Germinal center (tissue), 1 donor: Measurements from ENCODE around the gene PPP1R2.

ENCODE experiments used
- DNase-seq: peaks from one replicate; pipeline ENCODE4 v3.0.0; 2012; ENCODE audit warnings: mixed read lengths, low spot score

The PPP1R2 gene

DNA sequence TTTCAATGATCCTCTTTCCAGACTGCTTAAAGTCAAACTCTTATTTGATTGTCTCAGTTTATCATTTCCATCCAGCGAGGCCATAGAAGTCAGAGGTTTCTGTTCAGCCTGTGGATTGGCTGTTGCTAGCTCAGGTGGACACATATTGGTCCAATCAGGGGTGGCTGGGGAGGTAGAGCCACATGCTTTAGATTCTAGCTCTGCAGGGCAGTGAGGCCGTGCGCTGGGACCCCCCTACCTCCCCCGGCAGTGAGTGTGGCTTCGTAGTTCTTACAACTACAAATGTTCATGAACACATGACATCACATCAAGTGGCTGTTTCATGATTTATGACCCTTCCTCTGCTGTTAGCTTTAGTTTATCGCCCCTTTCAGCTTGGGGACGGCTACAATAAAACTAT lies 22.6 kb upstream of the PPP1R2 start:
- no peak for DNase-seq

DNA sequence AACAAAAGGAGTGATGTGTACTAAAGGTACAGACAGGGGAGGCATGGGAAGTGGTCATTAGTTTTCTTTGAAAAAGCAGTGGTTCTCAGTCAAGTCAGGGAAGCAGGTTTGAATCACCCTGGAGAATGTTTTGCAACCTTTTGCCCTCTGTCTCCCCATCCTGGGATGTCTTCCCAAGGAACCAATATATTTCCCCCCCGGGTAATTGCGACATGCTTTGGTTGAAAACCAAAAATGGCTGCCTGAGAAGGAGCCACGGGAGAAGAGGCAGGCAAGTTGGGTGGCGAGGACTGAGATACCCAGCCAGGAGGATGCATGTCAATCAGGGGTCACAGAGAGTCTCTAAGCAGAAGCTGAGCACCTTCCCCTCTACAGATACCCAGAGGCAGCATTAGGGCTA lies 20.2 kb upstream of the PPP1R2 start:
- no peak for DNase-seq

DNA sequence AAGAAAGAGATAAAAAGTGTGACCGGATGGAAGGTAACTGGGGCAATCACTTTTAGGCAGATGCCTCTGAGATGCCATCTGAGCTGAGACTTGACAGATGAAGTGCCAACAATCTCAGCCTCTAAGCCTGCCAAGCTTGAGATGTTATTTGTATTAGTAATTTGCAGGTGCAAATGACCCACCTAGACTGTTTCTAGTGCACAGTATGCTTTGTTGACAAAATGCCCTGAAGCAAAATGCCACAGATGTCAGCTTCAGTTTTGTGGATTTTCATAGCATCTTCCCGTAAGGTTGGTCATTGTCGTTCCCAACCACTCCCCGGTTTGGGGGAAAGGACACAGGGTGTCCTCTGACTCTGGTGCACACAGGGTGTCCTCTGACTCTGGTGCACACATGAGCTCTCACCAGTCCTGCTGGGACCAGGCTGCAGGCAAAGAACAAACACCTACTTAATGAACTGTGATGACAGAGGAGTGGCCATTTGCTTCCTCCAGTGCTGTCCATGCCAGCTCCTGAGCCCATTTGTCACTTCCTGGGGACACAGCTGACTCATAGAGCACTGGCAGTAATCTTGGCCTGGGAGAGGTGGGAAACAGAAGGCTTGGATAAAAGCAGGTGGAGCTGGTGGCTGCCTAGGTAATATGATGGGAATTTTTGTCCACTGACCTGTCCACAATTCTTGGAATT lies 16.7 kb upstream of the PPP1R2 start:
- no peak for DNase-seq

DNA sequence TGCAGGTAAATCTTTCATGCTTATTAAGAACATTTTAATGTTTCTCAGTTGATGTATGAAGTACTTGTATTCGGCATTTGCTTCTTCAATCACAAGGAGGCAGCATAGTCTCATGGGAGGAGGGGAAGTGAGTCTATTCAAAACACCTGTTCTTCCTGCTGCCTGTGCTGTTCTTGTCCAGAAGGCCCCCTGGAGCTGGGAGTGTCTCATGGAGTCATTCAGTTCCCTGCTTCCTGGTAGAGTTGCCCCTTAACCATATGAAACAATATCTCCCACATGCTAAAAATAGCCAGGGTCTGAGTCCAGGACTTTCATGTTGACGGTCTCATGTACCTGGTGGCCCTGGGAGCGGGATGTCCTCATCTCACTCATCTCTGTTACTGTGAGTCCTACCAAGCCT lies 15.5 kb upstream of the PPP1R2 start:
- DNase-seq: peak; percentile 27

DNA sequence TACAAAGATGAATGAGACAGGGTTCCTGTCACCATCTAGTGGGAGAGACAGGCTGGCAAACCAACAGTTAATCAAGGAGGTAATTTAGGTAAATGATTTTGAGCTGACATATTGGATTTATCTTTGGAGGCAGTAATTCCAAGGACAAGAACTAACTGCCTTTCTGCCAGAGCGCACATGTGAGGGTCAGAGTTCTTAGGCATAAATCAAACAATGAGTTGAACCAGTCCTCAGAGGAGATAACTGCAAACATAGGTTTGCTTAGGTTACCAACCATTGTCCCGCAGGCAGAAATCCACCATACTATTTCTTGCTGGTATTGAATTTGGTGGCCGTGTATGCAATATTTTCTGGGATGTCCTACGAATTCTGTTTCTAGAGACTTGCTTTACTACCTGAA lies 14.2 kb upstream of the PPP1R2 start:
- no peak for DNase-seq

- no peak for DNase-seq
Measured at GRCh38 chr3:195556390-195556789, 13.3 kb upstream of the PPP1R2 start.

DNA sequence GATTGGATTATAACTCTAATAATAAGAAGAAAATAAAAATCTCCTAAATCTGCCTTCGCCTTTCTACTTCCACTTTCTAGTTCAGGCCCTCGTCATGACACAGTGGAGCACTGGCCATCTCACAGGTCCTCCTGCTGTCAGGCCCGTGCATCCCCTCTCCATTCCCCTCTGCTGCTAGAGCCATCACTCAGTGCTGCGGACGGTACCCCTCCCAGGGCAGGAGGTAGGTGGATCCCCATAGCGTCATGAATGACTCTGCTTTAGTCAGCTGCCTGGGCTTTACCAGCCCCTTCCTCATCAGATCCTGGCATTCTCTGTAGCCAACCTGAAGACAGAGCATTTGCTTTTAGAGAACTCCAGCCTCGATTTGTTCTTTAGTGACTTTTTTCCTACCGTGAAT lies 12.0 kb upstream of the PPP1R2 start:
- no peak for DNase-seq

DNA sequence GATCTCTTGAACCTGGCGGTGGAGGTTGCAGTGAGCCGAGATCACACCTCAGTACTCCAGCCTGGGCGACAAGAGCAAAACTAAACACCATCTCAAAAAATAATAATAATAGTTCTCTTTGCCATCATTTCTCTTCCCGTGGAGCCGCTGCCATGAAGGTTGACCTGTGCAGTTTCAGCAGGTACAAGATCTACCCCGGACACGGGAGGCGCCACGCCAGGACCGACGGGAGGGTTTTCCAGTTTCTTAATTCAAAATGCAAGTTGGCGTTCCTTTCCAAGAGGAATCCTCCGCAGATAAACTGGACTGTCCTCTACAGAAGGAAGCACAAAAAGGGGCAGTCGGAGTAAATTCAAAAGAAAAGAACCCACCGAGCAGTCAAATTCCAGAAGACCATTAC lies 11.3 kb upstream of the PPP1R2 start:
- no peak for DNase-seq

DNA sequence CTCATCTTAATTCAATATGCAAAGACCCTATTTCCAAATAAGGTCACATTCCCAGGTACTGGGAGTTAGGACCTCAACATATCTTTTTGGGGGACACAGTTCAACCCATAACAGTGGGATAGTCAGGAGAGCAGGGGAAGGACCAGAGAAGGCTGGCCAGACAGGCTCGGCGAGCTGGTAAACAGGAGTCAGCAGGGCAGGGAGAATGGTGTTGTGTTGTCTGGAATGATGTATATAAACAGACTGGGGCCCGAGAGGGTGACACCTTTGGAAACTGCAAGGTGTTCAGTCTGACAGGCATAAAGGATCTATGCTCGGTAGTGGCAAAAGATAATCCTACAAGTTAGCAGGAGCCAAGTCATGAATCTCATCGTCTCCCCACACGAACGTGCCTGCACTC lies 10.1 kb upstream of the PPP1R2 start:
- no peak for DNase-seq

GRCh38 chr3:195551381-195551978 lies 8.4 kb upstream of the PPP1R2 start:
- no peak for DNase-seq

GRCh38 chr3:195550723-195551122 lies 7.6 kb upstream of the PPP1R2 start:
- DNase-seq: no peak

DNA sequence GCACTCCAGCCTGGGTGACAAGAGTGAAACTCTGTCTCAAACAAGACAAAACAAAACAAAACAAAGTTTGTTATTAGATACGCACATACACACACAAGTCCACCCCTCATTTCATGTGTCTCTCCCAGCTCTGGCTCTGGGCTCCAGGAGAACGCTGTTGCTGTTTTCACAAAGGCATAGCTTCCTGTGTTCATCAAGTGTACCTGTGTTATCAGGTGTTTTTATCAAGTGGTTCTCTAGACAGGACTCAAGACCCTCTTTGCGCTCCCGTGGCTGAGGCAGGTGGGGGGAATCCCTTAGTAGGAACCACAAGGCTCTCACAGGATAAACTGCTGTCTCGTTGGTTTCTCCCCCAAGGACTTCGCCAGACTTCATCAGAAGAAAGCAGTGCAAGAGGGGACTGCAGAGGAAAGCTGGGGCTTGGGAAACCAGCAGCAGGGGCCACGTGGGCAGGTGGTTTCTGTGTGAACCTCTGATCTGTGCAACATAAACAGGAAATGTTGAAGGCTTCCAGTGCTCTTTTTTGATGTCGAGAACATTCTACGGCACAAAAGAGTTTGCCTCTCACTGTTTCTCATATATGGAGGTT lies 6.9 kb upstream of the PPP1R2 start:
- DNase-seq: peak; percentile 36

DNA sequence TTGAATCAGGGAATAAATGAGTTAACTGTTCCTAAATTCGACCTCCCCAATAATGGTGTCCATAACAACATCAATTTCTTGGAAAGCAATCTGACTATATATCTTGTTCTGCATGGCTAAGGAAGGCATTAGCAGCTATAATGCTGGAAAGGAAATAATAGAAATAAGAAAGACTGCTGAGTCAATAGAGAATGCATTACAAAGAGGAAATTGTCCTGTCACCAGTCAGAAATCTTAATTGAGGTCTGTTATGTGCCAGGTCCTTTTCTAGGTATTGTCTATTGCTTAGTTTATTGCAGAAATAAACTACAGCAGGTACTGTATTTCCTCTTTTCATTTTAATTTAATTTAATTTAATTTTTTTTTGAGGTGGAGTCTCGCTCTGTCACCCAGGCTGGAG lies 5.9 kb upstream of the PPP1R2 start:
- no peak for DNase-seq

DNA sequence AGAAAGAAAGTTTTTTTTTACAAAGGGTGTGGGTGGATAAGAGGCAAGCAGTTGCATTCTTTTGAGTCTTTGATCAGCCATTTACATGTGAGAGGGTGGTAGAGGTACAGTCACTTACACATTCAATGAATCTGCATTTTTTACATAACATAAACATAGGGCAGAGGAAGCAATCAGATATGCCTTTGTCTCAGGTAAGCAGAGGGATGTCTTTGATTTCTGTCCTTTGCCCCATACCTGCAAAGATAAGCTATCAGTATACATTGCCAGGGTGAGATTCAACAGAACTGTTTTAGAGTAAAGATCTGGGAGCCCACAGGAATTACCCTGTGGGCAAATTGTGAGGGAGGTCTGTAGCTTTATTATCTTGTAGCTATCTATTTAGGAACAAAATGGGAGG lies 5.4 kb upstream of the PPP1R2 start:
- DNase-seq: no peak

DNA sequence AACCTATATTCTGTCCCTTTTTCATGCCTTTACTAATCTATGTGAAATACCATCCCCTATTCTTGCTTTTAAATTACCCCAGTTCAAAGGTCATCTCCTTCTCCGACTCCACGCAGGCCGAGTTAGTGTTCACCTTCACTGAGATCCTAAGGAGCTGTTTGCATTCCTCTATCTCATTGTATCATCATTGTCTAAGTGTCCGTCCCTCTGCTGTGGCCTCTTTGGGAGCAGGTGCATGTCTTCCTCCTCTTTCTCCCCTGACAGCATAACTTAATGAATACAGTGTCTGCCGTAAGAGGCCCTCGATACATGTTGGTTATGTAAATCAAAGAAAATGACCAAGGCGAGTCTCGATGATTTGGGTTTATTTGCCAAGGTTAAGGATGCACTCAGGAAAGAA lies 4.9 kb upstream of the PPP1R2 start:
- DNase-seq: no peak

DNA sequence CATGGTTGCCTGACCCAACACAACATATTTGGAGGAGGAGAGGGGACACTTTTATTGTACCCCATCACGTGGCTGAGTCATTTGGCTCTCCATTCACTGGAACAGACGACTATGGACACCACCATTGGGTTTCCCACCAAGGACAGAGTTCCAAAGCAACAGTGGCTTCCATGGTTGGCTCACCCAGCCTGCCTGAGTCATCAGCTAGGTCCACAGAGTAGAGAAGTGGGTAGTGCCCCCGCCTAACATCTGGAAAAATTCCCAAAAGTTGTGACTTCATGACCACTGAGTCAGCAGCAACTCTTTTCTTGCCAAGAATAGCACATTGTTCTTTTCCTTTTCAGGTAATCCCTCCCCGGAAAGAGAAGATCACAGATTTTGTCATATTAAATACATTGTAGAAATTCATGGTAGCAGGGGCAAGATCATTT lies 3.0 kb upstream of the PPP1R2 start:
- DNase-seq: no peak

GRCh38 chr3:195544634-195545033 lies 1.5 kb upstream of the PPP1R2 start:
- DNase-seq: no peak

DNA sequence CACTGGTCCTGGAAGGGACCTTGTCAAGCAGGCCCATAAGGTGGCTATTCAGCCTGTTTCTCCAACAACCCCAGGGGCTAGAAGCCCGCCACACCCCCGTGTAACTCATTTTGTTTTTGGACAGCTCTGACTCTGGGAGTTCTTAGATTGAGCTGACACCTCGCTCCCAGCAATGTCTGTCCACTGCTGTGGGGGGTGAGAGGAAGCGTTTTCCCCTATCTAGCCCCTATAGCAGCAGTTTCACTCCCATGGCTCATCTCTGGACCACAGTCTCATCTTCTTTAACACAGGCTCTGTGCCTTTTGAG lies 1.1 kb upstream of the PPP1R2 start:
- no peak for DNase-seq

DNA sequence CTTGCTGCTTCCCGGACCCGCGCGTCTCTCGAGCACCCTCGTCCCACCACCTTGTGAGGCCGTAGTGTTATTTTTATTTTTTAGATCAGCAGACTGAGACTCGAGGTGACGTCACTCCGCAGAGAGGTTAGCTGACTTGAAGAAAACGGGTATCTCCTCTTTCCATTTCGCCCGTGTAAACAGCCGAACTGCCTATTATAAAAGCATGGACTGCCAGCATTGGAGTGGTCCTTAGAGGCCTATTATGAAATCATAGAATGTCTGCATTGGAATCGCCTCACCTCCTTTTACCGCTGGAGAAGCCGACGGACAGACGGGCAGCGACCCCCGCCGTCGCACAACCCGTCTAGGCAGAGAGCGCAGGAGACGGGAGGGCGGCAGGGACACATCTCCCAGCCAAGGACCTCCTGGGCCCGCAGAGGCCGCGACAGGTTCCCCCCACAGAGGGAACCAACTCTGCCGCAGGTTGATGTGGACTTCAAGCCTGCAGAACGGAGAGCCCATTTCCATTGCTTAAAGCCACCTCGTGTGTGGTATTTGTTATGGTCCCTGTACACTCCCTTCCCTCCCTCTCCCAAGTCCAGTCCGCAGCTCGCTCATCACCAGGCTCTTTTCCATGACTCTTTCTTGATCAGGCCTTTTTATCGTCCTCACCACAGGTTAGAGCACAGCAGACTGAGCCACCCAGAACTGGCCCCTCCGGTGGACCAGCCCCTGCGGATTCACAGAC lies 540 bp upstream of the PPP1R2 start:
- DNase-seq: no peak

DNA sequence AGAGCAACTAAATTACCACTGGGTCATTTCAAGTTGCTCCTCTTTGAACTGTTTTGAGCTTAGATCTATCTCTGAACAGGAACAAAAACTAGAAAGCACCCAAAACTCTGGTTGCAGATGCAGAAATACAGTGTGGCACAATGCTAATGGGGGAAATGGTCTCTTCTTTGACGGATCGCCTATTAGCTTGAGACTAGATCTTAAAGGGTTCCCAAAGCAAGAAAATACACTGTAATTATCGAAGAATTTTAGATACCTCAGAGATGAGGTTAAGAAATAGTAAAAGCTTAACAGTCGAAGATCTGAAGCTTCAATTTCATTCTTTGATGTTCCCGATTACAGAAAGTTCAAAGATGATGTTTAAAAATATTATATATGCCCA lies 818 bp downstream of the PPP1R2 start:
- peak; percentile 55 for DNase-seq

DNA sequence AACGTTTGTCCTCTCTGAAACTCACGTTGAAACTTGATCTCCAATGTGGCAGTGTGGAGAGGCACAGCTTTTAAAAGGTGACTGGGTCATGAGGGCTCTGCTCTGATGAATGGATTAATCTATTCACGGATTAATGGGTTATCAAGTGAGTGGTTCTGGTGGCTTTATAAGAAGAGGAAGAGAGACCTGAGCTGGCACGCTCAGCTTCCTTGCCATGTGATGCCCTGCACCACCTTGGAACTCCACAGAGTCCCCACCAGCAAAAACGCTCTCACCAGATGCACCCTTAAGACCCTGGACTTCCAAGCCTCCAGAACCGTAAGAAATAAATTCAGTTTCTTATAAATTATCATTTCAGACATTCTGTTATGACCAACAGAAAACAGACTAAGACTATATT lies 2.6 kb downstream of the PPP1R2 start:
- no peak for DNase-seq

GRCh38 chr3:195540027-195540426 lies 3.1 kb downstream of the PPP1R2 start:
- no peak for DNase-seq

GRCh38 chr3:195539479-195539878 lies 3.6 kb downstream of the PPP1R2 start:
- DNase-seq: no peak
